HCT116 (cell line): Measurements from ENCODE around the gene LRRK1. TPM values are rescaled to one million over a fixed set of nuclear protein-coding genes. Genes with fewer than 3 reads are reported as not detected.

Experiments
- ATAC-seq: fragments of 200-7000 bp; cut with Tn5 transposase; 2 replicates; pipeline ENCODE4 v1.9.1; 2020; ENCODE audit warnings: mild to moderate bottlenecking, moderate library complexity
- BruUV-seq: library from RNA; stranded (reverse); fragments of 400-500 nt; replicated peaks from 2 replicates; lab custom pipeline; 2021; lab: Mats Ljungman, UMichigan
- CTCF ChIA-PET: fragments of 300-600 bp; sonication (Branson Sonifier 250); formaldehyde crosslinking; loops from one replicate; lab custom pipeline; 2021; ENCODE audit warnings: antibody characterized with exemption; lab: Charles Lee
- POLR2A ChIA-PET: fragments of 300-600, 350-600 bp; sonication (Branson Sonifier 250); formaldehyde crosslinking; loops from one replicate; lab custom pipeline; 2021; ENCODE audit warnings: antibody characterized with exemption; lab: Charles Lee
- RAD21 ChIA-PET, 2 experiments: fragments of 300-600 bp; sonication (Branson Sonifier 250); formaldehyde crosslinking; loops; one replicate each; lab custom pipeline; 2023; ENCODE audit warnings: low total read pairs in 2 of 2; ENCODE audit not compliant: uncharacterized antibody in 2 of 2, unreplicated experiment in 2 of 2, low non-redundant PET in 1 of 2; lab: Charles Lee
- DNase-seq: peaks from one replicate; pipeline ENCODE4 v3.0.0-alpha.2; 2010; ENCODE audit warnings: low read depth, low spot score
- H2AFZ ChIP-seq: fragments of 200-600 bp; shearing (Covaris generic), sonication (generic); 2 replicates; pipeline ENCODE4 v1.6.1; 2017; ENCODE audit warnings: low read depth, mixed run types, mixed read lengths, antibody characterized with exemption, low read length; ENCODE audit not compliant: poor library complexity, severe bottlenecking
- H3K27ac ChIP-seq: 2 replicates; pipeline ENCODE4 v1.5.1; 2012; ENCODE audit warnings: low read depth, low read length
- H3K27me3 ChIP-seq: fragments of 200-600 bp; sonication (generic); 2 replicates; pipeline ENCODE4 v1.6.1; 2016; ENCODE audit warnings: mixed run types, low read length, mixed read lengths; ENCODE audit not compliant: insufficient read depth
- H3K36me3 ChIP-seq, 2 experiments: fragments of 200-500 bp in 1 of 2; fragments of 200-600 bp in 1 of 2; sonication (Bioruptor generic) in 1 of 2; sonication (generic) in 1 of 2; 2 replicates each; pipeline versions ENCODE4 v1.5.1 to v1.6.1; 2014 to 2016; ENCODE audit warnings: low read length in 2 of 2, inconsistent platforms in 1 of 2, mixed read lengths in 1 of 2, mixed run types in 1 of 2; ENCODE audit not compliant: insufficient read depth in 2 of 2, control insufficient read depth in 1 of 2
- H3K4me1 ChIP-seq, 2 experiments: fragments of 200-600 bp in 1 of 2; sonication (generic) in 1 of 2; 2 replicates each; pipeline versions ENCODE4 v1.5.1 to v1.6.1; 2012 to 2017; ENCODE audit warnings: low read length in 2 of 2, inconsistent platforms in 1 of 2, mild to moderate bottlenecking in 1 of 2, mixed read lengths in 1 of 2, mixed run types in 1 of 2, moderate library complexity in 1 of 2; ENCODE audit not compliant: insufficient read depth in 2 of 2, control insufficient read depth in 1 of 2
- H3K4me2 ChIP-seq: fragments of 200-600 bp; sonication (generic); 2 replicates; pipeline ENCODE4 v1.6.1; 2017; ENCODE audit warnings: mixed run types, low read length, mixed read lengths
- H3K4me3 ChIP-seq, 2 experiments: fragments of 200-600 bp in 1 of 2; sonication (generic) in 1 of 2; replicated peaks in 1 of 2; 2 replicates each; pipeline ENCODE4 v1.5.1; 2011 to 2016; ENCODE audit warnings: low read length in 2 of 2, control low read depth in 1 of 2, low read depth in 1 of 2, mild to moderate bottlenecking in 1 of 2, mixed read lengths in 1 of 2, mixed run types in 1 of 2
- H3K79me2 ChIP-seq: fragments of 200-600 bp; sonication (generic); 2 replicates; pipeline ENCODE4 v1.6.1; 2017; ENCODE audit warnings: mild to moderate bottlenecking, mixed run types, low read length, moderate library complexity, mixed read lengths; ENCODE audit not compliant: insufficient read depth
- H3K9ac ChIP-seq: fragments of 200-600 bp; sonication (generic); 2 replicates; pipeline ENCODE4 v1.6.1; 2016; ENCODE audit warnings: low read length, mixed read lengths
- H3K9me2 ChIP-seq: fragments of 200-600 bp; sonication (generic), shearing (Covaris generic); 2 replicates; pipeline ENCODE4 v1.6.1; 2017; ENCODE audit warnings: mixed run types, mild to moderate bottlenecking, moderate library complexity; ENCODE audit not compliant: insufficient read depth
- H3K9me3 ChIP-seq, 2 experiments: fragments of 200-500 bp in 1 of 2; fragments of 200-600 bp in 1 of 2; sonication (Bioruptor generic) in 1 of 2; sonication (generic) in 1 of 2; 2 replicates each; pipeline ENCODE4 v1.6.1; 2014 to 2017; ENCODE audit warnings: low read length in 2 of 2, mixed read lengths in 2 of 2, inconsistent platforms in 1 of 2, low read depth in 1 of 2, mild to moderate bottlenecking in 1 of 2, mixed run types in 1 of 2, moderate library complexity in 1 of 2; ENCODE audit not compliant: control insufficient read depth in 1 of 2, insufficient read depth in 1 of 2
- H4K20me1 ChIP-seq: fragments of 200-600 bp; sonication (generic), shearing (Covaris generic); 2 replicates; pipeline ENCODE4 v1.6.1; 2017; ENCODE audit warnings: mixed run types, mild to moderate bottlenecking, moderate library complexity; ENCODE audit not compliant: insufficient read depth
- CBX3 ChIP-seq: IDR thresholded peaks from 2 replicates; pipeline ENCODE4 v1.6.1; 2012; ENCODE audit warnings: low read depth
- EZH2phosphoT487 ChIP-seq: fragments of 200-600 bp; IDR thresholded peaks from 2 replicates; pipeline ENCODE4 v1.6.1; 2018; ENCODE audit warnings: antibody characterized with exemption, borderline replicate concordance
- FOSL1 ChIP-seq: IDR thresholded peaks from 2 replicates; pipeline ENCODE4 v1.6.1; 2012; ENCODE audit warnings: low read depth
- JUND ChIP-seq: IDR thresholded peaks from 2 replicates; pipeline ENCODE4 v1.6.1; 2012
- POLR2AphosphoS5 ChIP-seq: IDR thresholded peaks from 2 replicates; pipeline ENCODE4 v1.6.1; 2011; ENCODE audit warnings: mild to moderate bottlenecking, low read depth, low read length, moderate library complexity
- RAD21 ChIP-seq: IDR thresholded peaks from 2 replicates; pipeline ENCODE4 v1.6.1; 2012; ENCODE audit warnings: low read depth, mild to moderate bottlenecking
- SIN3A ChIP-seq: IDR thresholded peaks from 2 replicates; pipeline ENCODE4 v1.6.1; 2012; ENCODE audit warnings: low read depth
- SP1 ChIP-seq: IDR thresholded peaks from 2 replicates; pipeline ENCODE4 v1.6.1; 2012; ENCODE audit warnings: low read depth
- SRF ChIP-seq: IDR thresholded peaks from 2 replicates; pipeline ENCODE4 v1.6.1; 2012; ENCODE audit warnings: low read depth
- TCF7L2 ChIP-seq: IDR thresholded peaks from 2 replicates; pipeline ENCODE4 v1.7.0; 2011; ENCODE audit warnings: borderline replicate concordance, inconsistent platforms; ENCODE audit not compliant: insufficient read depth, insufficient read length; ENCODE audit errors: extremely low read depth
- ZNF274 ChIP-seq: fragments of 200-500 bp; sonication (Bioruptor generic); IDR thresholded peaks from 2 replicates; pipeline ENCODE4 v1.6.1; 2014; ENCODE audit warnings: mild to moderate bottlenecking, low read depth, low read length, inconsistent platforms
- intact Hi-C: fragments of 100-400 bp; cut with micrococcal nuclease; formaldehyde crosslinking; loops from 2 replicates; pipeline ENCODE4 v1.10.0; 2022
- total RNA-seq: library from RNA; stranded (reverse); gene quantifications from one replicate; pipeline ENCODE4 v1.2.1, GENCODE V29; 2021; ENCODE audit not compliant: unreplicated experiment
- TF ChIP-seq, protein P1 (sequence below): IDR thresholded peaks from 2 replicates; pipeline ENCODE4 v1.6.1; 2012
- TF ChIP-seq, protein P2 (sequence below), 3 experiments: fragments of 200-600 bp in 1 of 3; sonication (generic) in 1 of 3; IDR thresholded peaks in 2 of 3; conservative IDR thresholded peaks in 1 of 3; 2 replicates each; pipeline ENCODE4 v1.5.1; 2012 to 2017; ENCODE audit warnings: low read depth in 2 of 3, low read length in 2 of 3, antibody characterized with exemption in 1 of 3, borderline replicate concordance in 1 of 3, control low read depth in 1 of 3, mild to moderate bottlenecking in 1 of 3, mixed read lengths in 1 of 3, mixed run types in 1 of 3, moderate library complexity in 1 of 3; ENCODE audit not compliant: insufficient read depth in 1 of 3
- TF ChIP-seq, protein P3 (sequence below): IDR thresholded peaks from 2 replicates; pipeline ENCODE4 v1.6.1; 2011; ENCODE audit warnings: mild to moderate bottlenecking, low read length, moderate library complexity; ENCODE audit not compliant: insufficient replicate concordance; ENCODE audit errors: extremely low read depth

LRRK1 gene
- total RNA-seq, 1 experiment from 2014 or later = 21.6 TPM

DNA sequence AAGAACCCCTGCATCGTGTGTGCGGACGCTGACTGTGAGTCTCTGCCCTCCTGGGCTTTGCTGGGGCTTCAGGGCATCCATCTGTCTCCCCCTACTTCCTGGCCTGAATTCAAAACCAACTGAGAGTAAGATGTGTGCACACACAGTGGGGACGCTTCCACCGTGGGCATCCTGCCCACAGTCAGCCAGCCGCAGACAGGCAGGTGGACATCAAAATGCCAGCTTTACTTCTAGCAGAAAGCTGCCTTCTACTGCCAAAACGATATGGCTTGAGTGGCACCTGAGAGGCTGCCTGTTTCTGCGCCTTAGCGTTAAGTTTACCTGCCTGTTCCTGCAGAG lies 21.0 kb upstream of the LRRK1 start:
- H3K9ac ChIP-seq = no peak overlapping the region
- peaks cover 7% of the 10 kb centered on the region; the same call in 1 of the 2 replicates for H4K20me1 ChIP-seq
- ChIA-PET CTCF (no interaction called here), POLR2A (no interaction called here), RAD21 (no interaction called here)
- no peak overlapping the region for H3K4me3 ChIP-seq
- TF ChIP-seq RAD21 (no peak), POLR2AphosphoS5 (no peak), TCF7L2 (no peak), EZH2phosphoT487 (no peak), ZNF274 (no peak), FOSL1 (no peak), SP1 (no peak), SIN3A (no peak), CBX3 (no peak), JUND (no peak), SRF (no peak)
- TF ChIP-seq, protein P1, sequence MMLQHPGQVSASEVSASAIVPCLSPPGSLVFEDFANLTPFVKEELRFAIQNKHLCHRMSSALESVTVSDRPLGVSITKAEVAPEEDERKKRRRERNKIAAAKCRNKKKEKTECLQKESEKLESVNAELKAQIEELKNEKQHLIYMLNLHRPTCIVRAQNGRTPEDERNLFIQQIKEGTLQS = no peak
- TF ChIP-seq, protein P2, sequence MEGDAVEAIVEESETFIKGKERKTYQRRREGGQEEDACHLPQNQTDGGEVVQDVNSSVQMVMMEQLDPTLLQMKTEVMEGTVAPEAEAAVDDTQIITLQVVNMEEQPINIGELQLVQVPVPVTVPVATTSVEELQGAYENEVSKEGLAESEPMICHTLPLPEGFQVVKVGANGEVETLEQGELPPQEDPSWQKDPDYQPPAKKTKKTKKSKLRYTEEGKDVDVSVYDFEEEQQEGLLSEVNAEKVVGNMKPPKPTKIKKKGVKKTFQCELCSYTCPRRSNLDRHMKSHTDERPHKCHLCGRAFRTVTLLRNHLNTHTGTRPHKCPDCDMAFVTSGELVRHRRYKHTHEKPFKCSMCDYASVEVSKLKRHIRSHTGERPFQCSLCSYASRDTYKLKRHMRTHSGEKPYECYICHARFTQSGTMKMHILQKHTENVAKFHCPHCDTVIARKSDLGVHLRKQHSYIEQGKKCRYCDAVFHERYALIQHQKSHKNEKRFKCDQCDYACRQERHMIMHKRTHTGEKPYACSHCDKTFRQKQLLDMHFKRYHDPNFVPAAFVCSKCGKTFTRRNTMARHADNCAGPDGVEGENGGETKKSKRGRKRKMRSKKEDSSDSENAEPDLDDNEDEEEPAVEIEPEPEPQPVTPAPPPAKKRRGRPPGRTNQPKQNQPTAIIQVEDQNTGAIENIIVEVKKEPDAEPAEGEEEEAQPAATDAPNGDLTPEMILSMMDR (IDR thresholded peaks at IDR 0.05 in 2 of 3, conservative IDR thresholded peaks at IDR 0.05 in 1 of 3; ENCODE audit: borderline replicate concordance in 1 of 3, insufficient read depth in 1 of 3, low read depth in 2 of 3, low read length in 2 of 3) = no peak
- TF ChIP-seq, protein P3, sequence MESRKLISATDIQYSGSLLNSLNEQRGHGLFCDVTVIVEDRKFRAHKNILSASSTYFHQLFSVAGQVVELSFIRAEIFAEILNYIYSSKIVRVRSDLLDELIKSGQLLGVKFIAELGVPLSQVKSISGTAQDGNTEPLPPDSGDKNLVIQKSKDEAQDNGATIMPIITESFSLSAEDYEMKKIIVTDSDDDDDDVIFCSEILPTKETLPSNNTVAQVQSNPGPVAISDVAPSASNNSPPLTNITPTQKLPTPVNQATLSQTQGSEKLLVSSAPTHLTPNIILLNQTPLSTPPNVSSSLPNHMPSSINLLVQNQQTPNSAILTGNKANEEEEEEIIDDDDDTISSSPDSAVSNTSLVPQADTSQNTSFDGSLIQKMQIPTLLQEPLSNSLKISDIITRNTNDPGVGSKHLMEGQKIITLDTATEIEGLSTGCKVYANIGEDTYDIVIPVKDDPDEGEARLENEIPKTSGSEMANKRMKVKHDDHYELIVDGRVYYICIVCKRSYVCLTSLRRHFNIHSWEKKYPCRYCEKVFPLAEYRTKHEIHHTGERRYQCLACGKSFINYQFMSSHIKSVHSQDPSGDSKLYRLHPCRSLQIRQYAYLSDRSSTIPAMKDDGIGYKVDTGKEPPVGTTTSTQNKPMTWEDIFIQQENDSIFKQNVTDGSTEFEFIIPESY = no peak
- no peak for DNase-seq
- no peak overlapping the region for H2AFZ ChIP-seq
- H3K9me2 ChIP-seq = no peaks in the 10 kb centered on the region
- H3K79me2 ChIP-seq = peaks cover 70% of the 10 kb centered on the region; the same call in 1 of the 2 replicates
- H3K27ac ChIP-seq = no peak overlapping the region
- no peaks in the 10 kb centered on the region for H3K4me1 ChIP-seq
- intact Hi-C loops = no loop called here
- H3K4me2 ChIP-seq = no peak overlapping the region
- H3K9me3 ChIP-seq = no peaks in the 10 kb centered on the region
- no peaks in the 10 kb centered on the region for H3K27me3 ChIP-seq
- ATAC-seq = no peak
- H3K36me3 ChIP-seq = peaks cover 32 to 94% of the 10 kb centered on the region in 2 experiments
- no TSS peak for BruUV-seq
